22Rv1 (cell line): Measurements from ENCODE around the gene GSTT2.
"Not testable (repeated sequence)": the region's sequence is repeated elsewhere in the genome, so short reads cannot be mapped to it uniquely, and the experiment has no call there.

Source experiments
- ZFX ChIP-seq: fragments of 450-650 bp; IDR thresholded peaks from 2 replicates; pipeline ENCODE4 v1.6.1; 2017; ENCODE audit warnings: antibody characterized with exemption, borderline replicate concordance
- TF ChIP-seq, protein P1 (sequence below): fragments of 450-650 bp; IDR thresholded peaks from 2 replicates; pipeline ENCODE4 v1.5.1; 2017; ENCODE audit warnings: mild to moderate bottlenecking

GRCh38 chr22:23986538-23987178 lies 6.7 kb downstream of the GSTT2 start:
- TF ChIP-seq, protein P1, sequence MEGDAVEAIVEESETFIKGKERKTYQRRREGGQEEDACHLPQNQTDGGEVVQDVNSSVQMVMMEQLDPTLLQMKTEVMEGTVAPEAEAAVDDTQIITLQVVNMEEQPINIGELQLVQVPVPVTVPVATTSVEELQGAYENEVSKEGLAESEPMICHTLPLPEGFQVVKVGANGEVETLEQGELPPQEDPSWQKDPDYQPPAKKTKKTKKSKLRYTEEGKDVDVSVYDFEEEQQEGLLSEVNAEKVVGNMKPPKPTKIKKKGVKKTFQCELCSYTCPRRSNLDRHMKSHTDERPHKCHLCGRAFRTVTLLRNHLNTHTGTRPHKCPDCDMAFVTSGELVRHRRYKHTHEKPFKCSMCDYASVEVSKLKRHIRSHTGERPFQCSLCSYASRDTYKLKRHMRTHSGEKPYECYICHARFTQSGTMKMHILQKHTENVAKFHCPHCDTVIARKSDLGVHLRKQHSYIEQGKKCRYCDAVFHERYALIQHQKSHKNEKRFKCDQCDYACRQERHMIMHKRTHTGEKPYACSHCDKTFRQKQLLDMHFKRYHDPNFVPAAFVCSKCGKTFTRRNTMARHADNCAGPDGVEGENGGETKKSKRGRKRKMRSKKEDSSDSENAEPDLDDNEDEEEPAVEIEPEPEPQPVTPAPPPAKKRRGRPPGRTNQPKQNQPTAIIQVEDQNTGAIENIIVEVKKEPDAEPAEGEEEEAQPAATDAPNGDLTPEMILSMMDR: not testable (repeated sequence)
- not testable (repeated sequence) for TF ChIP-seq ZFX
